ENCODE data around the gene APOLD1. TPM values are rescaled to one million over a fixed set of nuclear protein-coding genes. Genes with fewer than 3 reads are reported as not detected.
"Not testable (repeated sequence)": the region's sequence is repeated elsewhere in the genome, so short reads cannot be mapped to it uniquely, and the experiment has no call there.

The APOLD1 gene
- total and polyA plus RNA-seq, 4 donors, result 1.4 to 5.1 (median 2.6) TPM

GRCh38 chr12:12839003-12839395 lies 53.5 kb downstream of the APOLD1 start:
- DNase-seq (ENCODE audit: low spot score), result no peak

GRCh38 chr12:12839439-12839838 lies 54.0 kb downstream of the APOLD1 start:
- H3K4me1 ChIP-seq (ENCODE audit: control insufficient read depth in 4 of 4, insufficient read depth in 4 of 4, low read length in 3 of 4); H3K27me3 ChIP-seq (ENCODE audit: control insufficient read depth in 4 of 4, insufficient read depth in 4 of 4, low read length in 3 of 4); H3K9me3 ChIP-seq (ENCODE audit: control insufficient read depth in 4 of 4, low read length in 3 of 4); DNase-seq (ENCODE audit: low spot score); H3K27ac ChIP-seq (ENCODE audit: low read depth in 1 of 2, low read length in 2 of 2); H3K9ac ChIP-seq (ENCODE audit: low read depth in 1 of 2, low read length in 2 of 2); H3K4me3 ChIP-seq (ENCODE audit: low read depth in 1 of 3, low read length in 3 of 3); H3K36me3 ChIP-seq (ENCODE audit: control insufficient read depth in 4 of 4, insufficient read depth in 3 of 4, low read depth in 1 of 4, low read length in 3 of 4): not testable (repeated sequence)
- 94% methylated on average over 10 of the region's 10 CpGs for WGBS

More at GRCh38 chr12:12839003-12839395, 53.5 kb downstream of the APOLD1 start:
- TF ChIP-seq RXRA (IDR thresholded peaks at IDR 0.05), result no peak
- TF ChIP-seq GABPA (IDR thresholded peaks at IDR 0.05 in 1 of 2, conservative IDR thresholded peaks at IDR 0.05 in 1 of 2), result no peak
- TF ChIP-seq FOXA2 (IDR thresholded peaks at IDR 0.05), result no peak
- TF ChIP-seq FOXA1 (IDR thresholded peaks at IDR 0.05), result no peak
- no peak for TF ChIP-seq ATF3 (IDR thresholded peaks at IDR 0.05)
- no peak for TF ChIP-seq CTCF (IDR thresholded peaks at IDR 0.05; ENCODE audit: low read depth, low read length, missing input control)
- TF ChIP-seq EGR1 (IDR thresholded peaks at IDR 0.05; ENCODE audit: low read depth in 2 of 2), result no peak
- no peak for TF ChIP-seq NR2F2 (IDR thresholded peaks at IDR 0.05)
- TF ChIP-seq HNF4A (conservative IDR thresholded peaks at IDR 0.05), result no peak
- TF ChIP-seq SP1 (IDR thresholded peaks at IDR 0.05), result no peak
- no peak for TF ChIP-seq YY1 (IDR thresholded peaks at IDR 0.05)
- TF ChIP-seq HNF4G (IDR thresholded peaks at IDR 0.05), result no peak
- TF ChIP-seq REST (IDR thresholded peaks at IDR 0.05), result no peak
- no peak for TF ChIP-seq TAF1 (conservative IDR thresholded peaks at IDR 0.05)
- no peak for TF ChIP-seq JUND (IDR thresholded peaks at IDR 0.05)
- no peak for TF ChIP-seq ZBTB33 (IDR thresholded peaks at IDR 0.05)
- H3K36me3 ChIP-seq (ENCODE audit: control insufficient read depth in 4 of 4, insufficient read depth in 3 of 4, low read depth in 1 of 4, low read length in 3 of 4), result peaks cover 0 to 1% (median under 1%) of the 10 kb centered on the region in 4 donors
- H3K9me3 ChIP-seq (ENCODE audit: control insufficient read depth in 4 of 4, low read length in 3 of 4), result no peaks in the 10 kb centered on the region
- H3K27me3 ChIP-seq (ENCODE audit: control insufficient read depth in 4 of 4, insufficient read depth in 4 of 4, low read length in 3 of 4), result no peaks in the 10 kb centered on the region
- H3K27ac ChIP-seq (ENCODE audit: low read depth in 1 of 2, low read length in 2 of 2), result no peak overlapping the region
- H3K4me3 ChIP-seq (ENCODE audit: low read depth in 1 of 3, low read length in 3 of 3), result no peak overlapping the region
- H3K9ac ChIP-seq (ENCODE audit: low read depth in 1 of 2, low read length in 2 of 2), result no peak overlapping the region
- WGBS, result 80% methylated on average over 1 of the region's 1 CpG
- H3K4me1 ChIP-seq (ENCODE audit: control insufficient read depth in 4 of 4, insufficient read depth in 4 of 4, low read length in 3 of 4), result no peaks in the 10 kb centered on the region

Data from liver (tissue), 9 donors.